Type B pancreatic cell (in vitro differentiated cells): ENCODE data around the gene MTRF1L. TPM values are rescaled to one million over a fixed set of nuclear protein-coding genes. Genes with fewer than 3 reads are reported as not detected.

Source experiments
- DNase-seq: peaks from one replicate; pipeline ENCODE4 v3.0.0; 2021; ENCODE audit warnings: mixed read lengths; ENCODE audit not compliant: unreplicated experiment; ENCODE audit errors: extremely low spot score
- H3K27ac Mint-ChIP-seq: 2 replicates; pipeline ENCODE4 v1.8.0; 2021; ENCODE audit warnings: mild to moderate bottlenecking, mixed read lengths
- H3K27me3 Mint-ChIP-seq: 2 replicates; pipeline ENCODE4 v1.8.0; 2021; ENCODE audit warnings: mixed read lengths
- H3K36me3 Mint-ChIP-seq: 2 replicates; pipeline ENCODE4 v1.8.0; 2021; ENCODE audit warnings: mixed read lengths
- H3K4me1 Mint-ChIP-seq: one replicate; pipeline ENCODE4 v1.8.0; 2021; ENCODE audit warnings: mixed read lengths; ENCODE audit not compliant: unreplicated experiment
- H3K4me3 Mint-ChIP-seq: 2 replicates; pipeline ENCODE4 v1.8.0; 2021; ENCODE audit warnings: mild to moderate bottlenecking, mixed read lengths
- H3K9me3 Mint-ChIP-seq: 2 replicates; pipeline ENCODE4 v1.8.0; 2021; ENCODE audit warnings: mixed read lengths
- CTCF ChIP-seq: fragments of 200-600 bp; sonication (generic); conservative IDR thresholded peaks from 2 replicates; pipeline ENCODE4 v1.5.0; 2021; ENCODE audit warnings: antibody characterized with exemption, mild to moderate bottlenecking
- total RNA-seq: library from RNA; stranded (reverse); gene quantifications from 2 replicates; pipeline ENCODE4 v1.2.1, GENCODE V29; 2021; ENCODE audit warnings: low replicate concordance

MTRF1L gene
- total RNA-seq, 1 donor from 2014 or later = 17.3 TPM

GRCh38 chr6:152982904-152983636 lies 19.4 kb downstream of the MTRF1L start, which contains the start of gene FBXO5:
TSS of gene FBXO5 (minus strand) at chr6:152983041. CDS start at chr6:152982959, 82 bp downstream.
- no peak for TF ChIP-seq CTCF

GRCh38 chr6:152981989-152982903 lies 20.3 kb downstream of the MTRF1L start:
- Mint-ChIP-seq H3K27me3 (no peaks in the 10 kb centered on the region), H3K36me3 (peaks cover 12% of the 10 kb centered on the region), H3K9me3 (no peaks in the 10 kb centered on the region), H3K4me1 (peaks cover 26% of the 10 kb centered on the region), H3K4me3 (peak overlapping the region; percentile 100), H3K27ac (peak overlapping the region; percentile 53)
- no peak for TF ChIP-seq CTCF
- DNase-seq = no peak

More at GRCh38 chr6:152982904-152983636, 19.4 kb downstream of the MTRF1L start, which contains the start of gene FBXO5:
- DNase-seq = peak; percentile 97
- Mint-ChIP-seq H3K36me3 (peaks cover 14% of the 10 kb centered on the region), H3K9me3 (no peaks in the 10 kb centered on the region), H3K27ac (peak within 1 kb of the TSS; percentile 96), H3K27me3 (no peaks in the 10 kb centered on the region), H3K4me1 (peaks cover 26% of the 10 kb centered on the region), H3K4me3 (peak within 1 kb of the TSS; percentile 100)

GRCh38 chr6:152981219-152981618 lies 21.3 kb downstream of the MTRF1L start:
- no peak for DNase-seq
- peaks cover 12% of the 10 kb centered on the region for H3K36me3 Mint-ChIP-seq
- no peaks in the 10 kb centered on the region for H3K27me3 Mint-ChIP-seq
- H3K4me3 Mint-ChIP-seq = peak overlapping the region; percentile 75
- no peak for TF ChIP-seq CTCF
- peaks cover 35% of the 10 kb centered on the region for H3K4me1 Mint-ChIP-seq
- no peaks in the 10 kb centered on the region for H3K9me3 Mint-ChIP-seq
- H3K27ac Mint-ChIP-seq = no peak overlapping the region

GRCh38 chr6:152980656-152981055 lies 21.9 kb downstream of the MTRF1L start:
- Mint-ChIP-seq H3K4me1 (peaks cover 35% of the 10 kb centered on the region), H3K27me3 (no peaks in the 10 kb centered on the region), H3K4me3 (peak overlapping the region; percentile 75), H3K36me3 (peaks cover 15% of the 10 kb centered on the region), H3K9me3 (no peaks in the 10 kb centered on the region), H3K27ac (no peak overlapping the region)
- TF ChIP-seq CTCF = no peak
- DNase-seq = no peak

- DNase-seq = no peak
- Mint-ChIP-seq H3K4me3 (peak overlapping the region; percentile 11), H3K36me3 (peaks cover 19% of the 10 kb centered on the region), H3K4me1 (peaks cover 27% of the 10 kb centered on the region), H3K27ac (no peak overlapping the region), H3K27me3 (no peaks in the 10 kb centered on the region), H3K9me3 (peaks cover 4% of the 10 kb centered on the region)
- no peak for TF ChIP-seq CTCF
Observed at GRCh38 chr6:152979116-152979515, 23.4 kb downstream of the MTRF1L start.
